GM18498 (cell line): Measurements from ENCODE around the gene SERPINA10.
"Not testable (repeated sequence)": the region's sequence is repeated elsewhere in the genome, so short reads cannot be mapped to it uniquely, and the experiment has no call there.

ENCODE experiments used
- ATAC-seq: cut with Tn5 transposase; IDR thresholded peaks from one replicate; pipeline ENCODE4 v1.9.1; 2021; ENCODE audit warnings: mild to moderate bottlenecking, moderate library complexity; ENCODE audit not compliant: unreplicated experiment

Gene SERPINA10

DNA sequence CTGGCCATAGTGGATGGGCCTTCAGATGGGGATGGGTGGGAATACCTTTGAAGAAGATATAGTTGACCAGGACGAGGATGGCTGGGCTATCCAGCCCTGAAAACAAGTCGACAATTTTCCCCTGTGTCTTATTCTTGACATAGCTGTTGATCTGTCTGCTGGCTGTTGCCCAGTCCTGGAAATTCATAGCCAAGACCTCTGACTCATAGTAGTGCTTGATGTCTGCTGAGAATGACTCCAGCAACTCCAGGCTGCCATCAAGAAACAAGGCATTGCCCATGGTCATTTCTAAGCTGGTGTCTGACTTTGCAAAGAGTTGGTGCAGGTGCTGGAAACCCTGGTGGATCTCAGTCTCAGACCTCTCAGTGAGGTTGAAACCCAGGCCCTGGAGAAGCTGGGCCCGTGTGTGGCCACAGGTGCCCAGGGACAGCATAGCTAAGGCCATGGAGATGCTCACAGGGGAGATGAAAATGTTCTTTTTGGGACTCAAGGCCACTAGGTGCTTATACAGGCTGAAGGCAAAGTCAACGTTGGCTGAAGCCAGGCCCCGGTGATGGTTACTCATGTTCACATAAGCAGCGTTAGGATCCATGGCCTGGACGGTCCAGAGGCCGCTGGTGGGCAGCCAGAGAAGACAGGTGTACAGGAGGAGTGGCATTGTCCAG, 21.1 kb upstream of the SERPINA10 start:
- ATAC-seq = no peak

DNA sequence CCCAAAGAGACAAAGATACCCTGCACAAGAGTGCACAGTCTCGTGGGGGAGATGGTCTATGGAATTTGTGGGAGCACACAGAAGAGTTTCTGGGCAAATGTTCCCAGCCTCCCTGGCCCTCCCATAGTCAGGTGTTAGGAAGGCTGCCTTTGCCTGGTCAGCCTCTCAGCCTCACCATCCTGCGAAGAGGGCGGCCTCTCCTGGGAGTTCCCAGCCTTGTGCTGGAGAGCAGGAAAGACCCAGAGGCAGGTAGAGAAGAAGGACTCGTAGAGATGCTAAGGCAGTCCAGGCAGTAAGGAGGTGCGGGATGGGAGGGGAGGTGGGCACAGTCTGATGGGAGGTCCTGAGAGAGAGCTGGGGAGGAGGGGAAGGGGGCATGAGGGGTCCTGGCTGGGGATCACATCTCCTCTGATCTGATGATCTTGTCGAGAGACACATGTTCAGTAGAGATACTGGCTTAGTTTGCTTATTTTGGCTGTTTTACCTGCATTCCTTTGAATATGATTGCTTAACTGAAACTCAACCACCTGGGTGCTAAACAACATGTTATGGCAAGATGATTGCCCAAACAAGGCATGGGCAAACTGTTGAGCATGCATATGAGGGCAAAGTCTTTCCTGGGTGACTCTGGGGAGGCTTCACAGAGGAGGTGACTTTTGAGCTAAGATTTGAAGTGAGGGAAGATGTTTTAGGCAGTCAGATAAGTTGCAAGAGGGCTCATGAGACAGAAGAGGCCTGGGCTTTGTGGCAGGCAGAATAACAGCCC, 19.6 kb upstream of the SERPINA10 start:
- no peak for ATAC-seq

DNA sequence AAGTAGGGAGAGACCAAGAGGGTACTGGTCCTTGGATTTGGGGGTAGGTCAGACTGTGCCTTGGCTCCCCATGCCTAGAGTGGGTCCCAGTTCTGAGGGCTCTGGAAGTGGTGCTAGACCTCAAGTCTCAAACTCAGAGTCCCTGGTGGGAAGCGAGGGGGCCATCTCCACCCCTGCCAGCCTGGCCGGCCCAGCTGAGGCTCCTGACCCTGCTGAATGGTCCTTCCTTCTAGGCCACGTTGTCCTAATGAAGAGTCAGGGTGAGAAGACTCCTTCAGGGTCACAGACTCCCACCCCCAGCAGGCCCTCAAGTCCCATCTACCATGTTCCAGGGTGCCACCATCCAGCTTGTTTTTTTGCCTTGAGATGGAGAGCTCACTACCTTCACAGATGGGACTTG, 17.2 kb upstream of the SERPINA10 start:
- ATAC-seq = no peak

DNA sequence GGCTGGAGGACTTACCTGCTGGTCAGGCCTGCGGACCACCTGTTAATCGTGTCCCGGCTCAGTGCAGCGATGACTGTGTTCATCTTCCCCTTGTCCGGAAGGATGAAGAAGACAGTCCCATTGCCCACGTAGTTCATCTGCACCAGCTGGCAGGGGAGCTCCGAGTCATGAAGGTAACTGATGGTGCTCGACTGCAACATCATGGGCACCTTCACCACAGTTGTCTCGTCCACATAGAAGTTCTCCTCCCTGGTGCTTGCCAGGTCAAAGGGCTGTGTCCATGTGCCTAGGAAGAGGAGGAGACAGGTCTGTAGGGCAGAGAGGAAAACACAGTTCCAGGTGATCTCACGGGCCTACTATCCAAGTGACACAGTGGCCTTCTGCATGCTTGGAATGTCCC, 16.7 kb upstream of the SERPINA10 start:
- ATAC-seq = no peak

DNA sequence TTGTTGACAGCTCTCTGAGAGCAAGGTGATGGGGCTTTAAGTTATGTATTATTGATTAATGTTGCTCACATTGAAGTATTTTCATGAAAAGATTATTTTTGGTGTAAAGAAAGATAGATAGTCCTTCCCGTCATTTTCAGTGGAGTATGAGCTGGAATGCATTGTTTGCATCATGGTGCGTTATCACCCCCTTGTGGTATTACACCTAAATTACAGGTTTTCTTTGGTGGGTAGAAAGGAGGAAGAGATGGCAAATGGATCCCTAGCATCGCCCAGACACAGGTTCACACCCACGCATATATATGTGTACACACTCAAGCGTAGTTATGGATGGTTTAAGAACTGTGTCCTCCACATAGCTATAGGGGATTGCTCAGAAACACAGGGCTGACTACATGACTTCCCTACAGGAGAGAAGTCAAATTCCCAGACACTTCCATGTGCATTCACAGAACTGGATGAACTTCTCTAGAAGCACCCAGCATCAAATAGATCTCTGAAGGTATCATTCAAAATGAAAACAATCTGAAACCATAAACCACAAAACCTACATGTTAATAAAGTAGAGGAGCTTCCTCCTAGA, 14.4 kb upstream of the SERPINA10 start:
- no peak for ATAC-seq

DNA sequence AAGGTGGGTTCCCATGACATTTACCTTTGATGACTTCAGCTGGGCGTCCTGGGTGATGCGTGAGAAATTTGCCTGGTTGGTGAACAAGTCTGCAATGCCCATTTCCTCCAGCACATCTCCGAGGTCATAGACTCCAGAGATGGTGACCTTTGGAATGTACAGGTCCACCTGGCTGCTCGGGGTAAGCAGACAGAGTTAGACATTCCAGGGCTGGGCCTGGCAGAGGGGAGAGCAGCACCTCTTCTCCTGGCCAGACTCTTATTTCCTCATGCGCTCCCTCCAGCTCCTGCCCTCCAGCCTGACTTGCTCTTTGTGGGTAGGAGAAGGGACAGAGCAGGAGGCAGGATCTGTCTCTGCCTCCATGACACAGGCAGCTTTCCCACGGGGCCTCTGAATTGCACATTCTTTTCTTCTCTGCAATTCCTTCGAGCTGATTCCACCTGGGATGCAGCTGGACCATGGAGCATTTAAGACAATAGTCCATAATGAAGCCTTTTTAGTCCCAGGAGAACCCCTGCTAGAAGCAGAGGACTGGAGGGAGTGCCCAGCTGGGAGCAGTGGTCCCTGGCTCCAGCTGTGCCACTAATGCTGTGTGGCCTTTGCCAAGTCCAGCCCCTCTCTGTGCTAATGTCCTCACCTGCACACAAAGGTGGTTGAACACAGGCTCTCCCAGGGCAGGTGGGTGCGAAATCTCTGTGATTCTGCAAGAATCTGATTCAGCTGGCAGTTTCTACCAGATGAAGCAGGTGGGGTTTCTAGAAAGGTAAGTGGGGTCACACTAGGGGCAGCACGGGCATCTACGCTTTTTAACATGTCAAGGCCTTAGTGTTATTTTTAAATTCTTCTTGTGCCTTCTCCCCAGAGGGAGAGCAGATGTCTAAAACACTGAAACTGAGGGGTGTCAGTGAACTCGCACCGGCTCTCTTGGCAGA, 13.2 kb upstream of the SERPINA10 start:
- no peak for ATAC-seq

DNA sequence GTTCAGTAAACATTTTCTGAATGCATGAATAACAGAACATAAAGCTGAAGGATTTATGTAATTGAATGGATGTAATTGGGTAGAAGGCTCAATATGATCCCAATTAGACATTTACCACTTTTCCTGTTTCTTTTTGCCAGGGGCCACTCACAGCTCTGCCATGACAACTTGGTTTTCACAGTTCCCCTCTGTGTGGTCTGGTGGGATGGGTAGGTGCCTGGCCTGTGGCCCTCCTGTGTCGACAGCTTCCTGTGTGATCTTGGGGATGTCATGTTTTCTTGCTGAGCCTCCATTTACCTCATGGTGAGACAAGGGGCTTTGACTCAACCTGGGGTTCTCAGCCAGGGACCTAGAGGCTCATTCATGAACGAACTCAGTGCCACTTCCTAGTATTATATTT, 12.6 kb upstream of the SERPINA10 start:
- no peak for ATAC-seq

DNA sequence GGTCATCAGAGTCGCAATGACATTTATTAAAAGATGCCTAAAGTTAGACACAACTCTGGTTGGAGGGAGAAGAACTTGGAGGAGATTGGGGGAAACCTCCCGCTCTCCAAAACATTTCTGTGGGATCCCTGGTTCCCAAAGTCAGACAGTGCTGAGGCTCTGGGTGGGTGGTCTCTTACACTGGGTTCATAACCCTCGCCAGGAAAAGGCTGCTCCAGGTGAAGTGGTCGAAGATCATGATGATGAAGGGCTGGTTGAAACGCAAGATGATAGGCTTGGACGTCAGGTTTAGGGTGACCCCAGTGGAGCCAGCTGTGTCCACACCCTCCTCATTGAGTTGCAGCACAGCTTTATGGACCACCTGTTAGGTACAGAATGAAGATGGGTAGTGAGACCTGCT, 11.2 kb upstream of the SERPINA10 start:
- ATAC-seq = no peak

DNA sequence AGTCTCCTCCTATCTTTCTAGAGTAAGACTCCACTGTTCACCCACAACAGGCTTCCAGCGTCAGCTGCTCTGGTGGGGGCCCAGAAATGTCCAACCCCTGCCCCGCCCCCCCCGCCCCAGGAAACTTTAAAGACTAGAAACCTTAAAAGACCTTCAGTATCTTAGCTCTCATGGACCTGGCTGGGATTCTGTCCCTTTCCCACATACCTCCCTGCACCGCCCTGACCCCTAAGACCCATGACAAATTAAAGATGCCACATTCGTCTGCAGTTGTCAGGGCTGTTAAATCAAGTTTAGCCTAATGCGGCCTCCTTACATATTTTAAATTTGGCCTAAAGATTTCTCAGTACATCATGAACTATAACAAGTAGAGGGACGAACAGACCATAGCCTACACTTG, 10.0 kb upstream of the SERPINA10 start:
- ATAC-seq = no peak

DNA sequence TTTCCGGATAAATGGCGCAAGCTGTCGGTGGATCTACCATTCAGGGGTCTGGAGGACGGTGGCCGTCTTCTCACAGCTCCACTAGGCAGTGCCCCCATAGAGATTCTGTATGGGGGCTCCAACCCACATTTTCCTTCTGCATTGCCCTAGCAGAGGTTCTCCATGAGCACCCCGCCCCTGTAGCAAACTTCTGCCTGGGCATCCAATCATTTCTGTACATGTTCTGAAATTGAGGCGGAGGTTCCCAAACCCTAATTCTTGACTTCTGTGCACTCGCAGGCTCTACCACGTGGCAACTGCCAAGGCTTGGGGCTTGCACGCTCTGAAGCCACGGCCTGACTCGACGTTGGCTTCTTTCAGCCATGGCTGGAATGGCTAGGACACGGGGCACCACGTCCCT, 5.1 kb upstream of the SERPINA10 start:
- ATAC-seq = no peak

DNA sequence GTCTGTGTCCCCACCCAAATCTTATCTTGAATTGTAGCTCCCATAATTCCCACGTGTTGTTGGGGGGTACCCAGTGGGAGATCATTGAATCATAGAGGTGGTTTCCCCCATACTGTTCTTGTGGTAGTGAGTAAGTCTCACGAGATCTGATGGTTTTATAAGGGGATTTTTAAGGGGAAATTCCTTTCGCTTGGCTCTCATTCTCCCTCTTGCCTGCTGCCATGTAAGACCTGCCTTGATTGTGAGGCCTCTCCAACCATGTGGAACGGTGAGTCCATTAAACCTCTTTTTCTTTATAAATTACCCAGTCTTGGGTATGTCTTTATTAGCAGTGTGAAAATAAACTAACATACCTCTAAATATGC, 3.1 kb upstream of the SERPINA10 start:
- ATAC-seq = not testable (repeated sequence)

DNA sequence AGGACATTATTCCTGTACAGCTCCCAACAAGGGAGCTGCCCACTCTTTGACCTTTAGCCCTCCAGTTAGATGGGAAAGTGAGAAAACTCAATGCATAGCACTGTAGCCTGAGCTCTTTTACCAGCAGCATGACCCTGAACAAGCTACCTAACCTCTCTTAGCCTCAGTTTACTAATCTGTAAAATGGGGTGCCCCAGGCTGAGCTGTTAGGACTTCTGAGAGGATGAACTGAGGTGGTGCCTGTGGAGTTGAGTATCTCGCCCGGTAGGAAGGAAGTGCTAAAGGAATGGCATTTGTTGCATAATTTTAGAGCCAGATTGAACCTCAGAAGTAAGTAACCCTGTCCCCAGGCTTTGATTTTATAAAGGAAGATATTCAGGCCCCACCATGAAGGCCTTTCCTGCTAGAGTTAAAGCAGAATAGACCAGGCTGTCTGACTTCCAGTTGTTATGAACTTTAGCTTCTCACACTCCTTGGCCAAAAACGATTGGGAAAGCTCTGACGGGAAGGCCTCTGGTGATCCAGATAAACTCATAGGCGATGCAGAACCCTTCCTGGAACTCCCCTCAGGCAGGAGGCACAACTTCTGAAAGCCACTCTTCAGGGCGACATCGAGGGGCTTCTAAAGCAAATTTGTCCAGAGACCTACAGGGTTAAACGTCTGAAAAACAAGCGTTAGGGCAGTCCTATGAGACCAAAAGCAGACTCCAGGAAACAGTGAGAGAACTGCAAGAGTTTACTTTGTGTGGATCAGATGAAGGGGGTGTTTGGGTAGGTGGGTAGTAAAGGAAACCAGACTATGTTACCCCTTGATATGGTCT, 2.5 kb upstream of the SERPINA10 start:
- ATAC-seq = no peak

DNA sequence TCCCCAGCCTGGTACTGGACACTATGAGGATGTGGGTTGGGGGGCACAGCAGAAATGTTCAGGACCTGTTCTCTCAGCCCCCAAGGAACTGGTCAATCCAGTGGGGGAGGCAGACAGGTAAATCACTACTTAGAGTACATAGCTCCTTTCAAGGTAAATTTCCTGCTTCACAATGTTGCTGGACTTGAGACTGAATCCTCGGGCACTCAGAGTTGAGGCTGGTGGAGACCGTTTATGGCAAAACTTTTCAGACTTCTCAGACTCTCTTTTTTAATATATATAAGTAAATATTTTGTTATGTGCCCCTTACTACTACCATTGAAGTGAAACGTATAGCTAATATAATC, 483 bp upstream of the SERPINA10 start:
- ATAC-seq = no peak

DNA sequence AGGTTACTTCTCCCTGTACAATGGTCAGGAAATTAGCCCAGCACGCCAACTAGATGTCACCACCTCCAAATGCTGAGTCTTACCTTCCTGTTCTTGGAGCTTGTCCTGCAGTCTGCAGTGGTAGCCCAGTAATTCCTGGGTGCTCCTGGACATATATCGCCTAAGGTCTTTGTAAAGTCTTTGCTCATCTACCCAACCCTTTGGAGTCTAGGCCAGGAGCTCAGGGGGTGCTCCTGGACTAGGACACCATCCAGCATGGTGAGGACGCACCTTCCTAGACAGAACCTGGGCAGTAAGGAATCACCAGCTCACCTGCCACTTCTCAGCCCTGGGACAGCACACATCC, 569 bp downstream of the SERPINA10 start:
- no peak for ATAC-seq

DNA sequence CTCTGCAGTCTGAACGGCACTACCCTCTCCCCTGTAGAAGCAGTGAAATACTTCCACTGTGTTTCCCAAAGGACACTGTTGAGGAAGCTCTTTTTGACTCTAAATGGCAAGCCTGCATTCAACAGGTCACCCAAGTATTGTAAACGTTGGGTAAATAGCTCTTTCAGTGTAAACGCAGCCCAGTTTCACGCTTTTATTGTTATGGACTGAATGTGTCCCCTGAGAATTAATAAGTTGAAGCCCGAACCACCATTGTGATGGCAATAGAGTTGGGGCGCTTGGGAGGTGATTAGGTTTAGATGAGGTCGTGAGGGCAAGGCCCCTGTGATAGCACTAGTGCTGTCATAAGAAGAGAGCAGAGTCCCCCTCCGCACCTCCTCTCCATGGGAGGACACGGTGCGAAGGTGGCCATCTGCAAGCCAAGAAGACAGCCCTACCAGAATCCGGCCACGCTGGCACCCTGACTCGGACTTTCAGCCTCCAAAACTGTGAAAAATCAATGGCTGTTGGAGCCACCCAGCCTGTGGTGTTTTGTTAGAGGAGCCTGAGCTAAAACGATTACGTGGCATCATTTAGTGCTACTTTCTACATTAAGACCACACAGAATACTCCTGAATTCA, 1.1 kb downstream of the SERPINA10 start:
- ATAC-seq = no peak

DNA sequence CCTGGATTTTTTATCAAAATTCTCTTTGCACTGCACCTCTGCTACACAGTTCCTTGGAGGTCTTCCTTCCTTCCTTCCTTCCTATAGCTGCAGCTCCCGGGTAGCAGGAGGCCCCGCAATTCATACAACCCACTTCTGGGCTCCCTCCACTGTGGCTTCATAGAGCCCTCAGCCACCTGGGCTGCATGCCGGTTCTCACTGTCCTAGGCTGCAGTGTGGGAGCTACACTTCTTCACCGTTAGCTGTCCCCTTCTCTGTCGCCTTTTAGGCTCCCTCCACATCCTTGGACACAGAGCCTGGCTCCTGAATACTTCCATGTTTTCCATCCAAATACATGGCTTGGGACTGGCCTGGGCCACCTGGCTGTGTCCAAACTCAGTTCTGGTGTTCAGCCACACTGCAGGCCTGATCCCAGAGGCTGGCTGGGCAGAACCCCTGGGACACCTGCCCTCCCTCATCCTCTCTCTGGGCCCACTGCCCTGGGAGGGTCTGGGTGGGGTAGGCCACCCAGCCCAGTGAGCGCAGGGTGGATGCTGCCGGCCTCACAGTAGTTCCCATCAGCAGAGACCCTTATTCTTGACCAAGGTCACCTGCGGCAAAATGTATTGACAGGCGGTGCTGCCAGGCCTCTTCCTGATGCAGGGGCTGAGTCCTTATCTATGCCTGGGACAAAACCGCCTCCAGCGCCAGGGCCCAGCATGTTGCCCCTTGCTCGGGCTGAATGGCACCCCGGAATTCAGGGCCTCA, 1.7 kb downstream of the SERPINA10 start:
- ATAC-seq = no peak

DNA sequence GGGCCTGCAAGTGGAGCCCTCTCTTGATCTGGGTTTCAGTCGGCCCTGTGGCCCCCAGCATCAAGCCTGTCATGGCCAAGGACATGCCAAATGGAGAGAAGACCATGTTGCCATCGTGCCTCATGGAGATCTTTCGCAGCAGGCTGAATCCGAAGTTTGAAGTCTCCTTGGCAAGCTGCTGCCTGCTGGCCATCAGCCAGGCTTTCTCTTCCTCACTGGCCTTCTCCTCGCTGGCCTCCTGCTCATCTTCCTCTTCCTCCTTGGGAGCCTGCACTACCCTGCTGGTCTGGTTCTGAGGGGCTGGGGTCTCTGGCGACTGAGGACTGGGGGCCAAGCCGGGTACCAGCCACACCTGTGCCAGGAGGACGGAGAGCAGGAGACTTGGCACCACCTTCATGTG, 2.9 kb downstream of the SERPINA10 start:
- ATAC-seq = no peak

DNA sequence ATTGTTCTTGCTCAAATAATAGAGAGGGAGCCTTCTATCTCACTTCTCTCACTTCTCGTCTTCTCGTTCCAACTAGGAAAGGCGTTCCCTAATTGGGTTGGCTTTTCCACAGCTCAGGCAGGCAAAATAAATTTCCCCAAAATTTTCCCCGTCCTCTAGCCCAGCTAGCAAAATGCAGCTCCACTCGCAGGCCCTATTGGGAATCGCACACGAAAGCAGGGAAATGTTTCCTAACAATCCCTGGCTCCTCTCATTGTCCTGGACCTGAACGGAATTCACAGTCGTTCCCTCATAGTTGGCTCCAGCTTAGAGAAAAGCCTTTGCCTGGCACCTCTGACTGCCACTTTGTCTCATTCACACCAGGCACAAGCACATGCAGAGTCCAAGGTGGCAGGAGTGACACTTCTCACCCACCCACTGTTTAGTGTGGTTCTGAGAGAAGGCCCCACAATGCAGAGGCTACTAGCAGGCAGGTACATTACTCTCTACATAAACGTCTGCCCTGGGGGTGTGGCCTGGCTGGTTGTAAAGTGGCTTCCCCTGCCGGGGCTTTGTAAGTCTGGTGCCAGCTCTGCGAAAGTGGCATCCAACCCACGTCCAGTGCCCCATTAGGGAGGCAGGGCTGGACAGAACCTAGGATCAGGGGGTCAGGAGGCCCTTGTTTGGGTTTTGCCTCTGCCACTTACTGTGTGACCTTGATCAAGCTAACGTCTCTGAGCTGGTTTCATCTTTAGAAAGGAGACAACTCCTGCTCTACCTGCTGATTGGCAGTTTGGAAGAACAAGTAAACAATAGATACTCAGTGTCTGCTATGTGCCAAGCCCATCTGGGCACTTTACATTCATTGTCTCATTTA, 4.2 kb downstream of the SERPINA10 start:
- no peak for ATAC-seq

DNA sequence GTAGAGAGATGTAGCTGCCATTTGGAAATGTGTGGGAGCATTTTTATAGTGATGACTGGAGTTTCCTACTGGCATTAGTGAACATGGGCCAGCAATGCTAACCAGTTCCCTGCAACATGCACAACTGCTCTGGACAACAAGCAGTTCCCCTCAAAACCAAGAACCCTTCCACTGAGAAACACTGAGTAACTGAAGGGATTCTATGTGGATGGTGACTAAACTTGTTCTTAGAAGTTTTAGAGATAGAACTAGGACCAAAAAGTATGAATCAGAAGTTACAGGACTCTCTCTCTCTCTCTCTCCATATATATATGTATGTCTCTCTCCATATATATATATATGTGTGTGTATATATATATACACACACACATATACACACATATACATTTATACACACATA, 7.9 kb downstream of the SERPINA10 start:
- ATAC-seq = no peak
